Activated B cell treated with CpG ODN at 0.5 μM for 24 hours (primary cell): ENCODE data around the gene IRAK1. TPM values are rescaled to one million over a fixed set of nuclear protein-coding genes. Genes with fewer than 3 reads are reported as not detected.

Experiments
- ATAC-seq: fragments of 200-7000 bp; cut with Tn5 transposase; one replicate; pipeline ENCODE4 v1.10.0; 2021; ENCODE audit warnings: low read depth, mild to moderate bottlenecking, moderate library complexity
- CTCF ChIA-PET: fragments of 350-600 bp; sonication (Branson Sonifier 250); formaldehyde crosslinking; loops from one replicate; lab custom pipeline; 2021; ENCODE audit warnings: antibody characterized with exemption; lab: Charles Lee
- POLR2A ChIA-PET: fragments of 350-600 bp; sonication (Branson Sonifier 250); formaldehyde crosslinking; loops from one replicate; lab custom pipeline; 2021; ENCODE audit warnings: antibody characterized with exemption; lab: Charles Lee
- DNase-seq: peaks from one replicate; pipeline ENCODE4 v3.0.0; 2022
- H3K27ac Mint-ChIP-seq: one replicate; pipeline ENCODE4 v1.8.0; 2020; ENCODE audit warnings: mixed read lengths
- H3K27me3 Mint-ChIP-seq: one replicate; pipeline ENCODE4 v1.8.0; 2021; ENCODE audit warnings: mixed read lengths
- H3K36me3 Mint-ChIP-seq: one replicate; pipeline ENCODE4 v1.8.0; 2021; ENCODE audit warnings: low read depth, mixed read lengths
- H3K4me1 Mint-ChIP-seq: one replicate; pipeline ENCODE4 v1.8.0; 2021; ENCODE audit warnings: mixed read lengths
- H3K4me3 Mint-ChIP-seq: one replicate; pipeline ENCODE4 v1.8.0; 2020; ENCODE audit warnings: mild to moderate bottlenecking, mixed read lengths
- H3K9me3 Mint-ChIP-seq: one replicate; pipeline ENCODE4 v1.8.0; 2020; ENCODE audit warnings: mixed read lengths
- CTCF ChIP-seq: fragments of 200-600 bp; IDR thresholded peaks from one replicate; pipeline ENCODE4 v1.8.0; 2022; ENCODE audit warnings: antibody characterized with exemption, mild to moderate bottlenecking
- intact Hi-C: fragments of 100-400 bp; cut with micrococcal nuclease; formaldehyde crosslinking; loops from one replicate; pipeline ENCODE4 v1.15.1; 2024
- total RNA-seq: library from RNA; stranded (reverse); gene quantifications from 2 replicates; pipeline ENCODE4 v1.2.3, GENCODE V29; 2022

The IRAK1 gene
- total RNA-seq, 1 donor from 2014 or later, result 146 TPM

GRCh38 chrX:154013001-154013421 lies 6.7 kb downstream of the IRAK1 start:
- Mint-ChIP-seq H3K27ac (no peak overlapping the region), H3K4me3 (no peak overlapping the region), H3K36me3 (peaks cover 45% of the 10 kb centered on the region), H3K27me3 (no peaks in the 10 kb centered on the region), H3K4me1 (peaks cover 35% of the 10 kb centered on the region), H3K9me3 (no peaks in the 10 kb centered on the region)
- DNase-seq (no peak), ATAC-seq (no peak)
- intact Hi-C loops, result loop anchor here (1.0 to 2.0 kb wide), 2 partner anchors 38 to 522 kb away; no protein-coding TSS in a partner anchor
- CTCF ChIA-PET, result interaction anchor here (0.8 to 1.9 kb wide), 8 partner anchors 10 to 88 kb away, joined by 3 to 7 read pairs (median 5); partner anchors contain the start of gene HCFC1
- no peak for TF ChIP-seq CTCF
- POLR2A ChIA-PET, result interaction anchor here (1.2 to 3.4 kb wide), 7 partner anchors 10 to 385 kb away, joined by 3 to 17 read pairs (median 4); partner anchors contain the start of genes HCFC1 and RPL10

GRCh38 chrX:154012336-154012991 lies 7.2 kb downstream of the IRAK1 start:
- no peak overlapping the region for H3K27ac Mint-ChIP-seq
- H3K27me3 Mint-ChIP-seq, result no peaks in the 10 kb centered on the region
- ATAC-seq (no peak), DNase-seq (no peak)
- intact Hi-C loops, result loop anchor here (2.0 kb wide), 1 partner anchor 522 kb away; no protein-coding TSS in a partner anchor
- peaks cover 37% of the 10 kb centered on the region for H3K4me1 Mint-ChIP-seq
- ChIA-PET POLR2A (interaction anchor here (1.4 to 3.4 kb wide), 5 partner anchors 10 to 44 kb away, joined by 4 to 17 read pairs (median 6); partner anchors contain the start of gene HCFC1), CTCF (interaction anchor here (0.8 to 1.9 kb wide), 4 partner anchors 9 to 88 kb away, joined by 3 to 7 read pairs (median 4); no protein-coding TSS in a partner anchor)
- no peak for TF ChIP-seq CTCF
- H3K36me3 Mint-ChIP-seq, result peaks cover 43% of the 10 kb centered on the region
- H3K9me3 Mint-ChIP-seq, result no peaks in the 10 kb centered on the region
- H3K4me3 Mint-ChIP-seq, result no peak overlapping the region

- POLR2A ChIA-PET, result interaction anchor here (3.4 kb wide), 1 partner anchor 41 kb away, joined by 17 read pairs; the partner anchor contains the start of gene HCFC1
- intact Hi-C loops, result loop anchor here (2.0 kb wide), 1 partner anchor 523 kb away; no protein-coding TSS in a partner anchor
- CTCF ChIA-PET, result interaction anchor here (1.0 kb wide), 1 partner anchor 8 kb away, joined by 3 read pairs; no protein-coding TSS in a partner anchor
- ATAC-seq (no peak), DNase-seq (no peak)
- peaks cover 45% of the 10 kb centered on the region for H3K4me1 Mint-ChIP-seq
- peaks cover 42% of the 10 kb centered on the region for H3K36me3 Mint-ChIP-seq
- H3K4me3 Mint-ChIP-seq, result no peak overlapping the region
- no peaks in the 10 kb centered on the region for H3K9me3 Mint-ChIP-seq
- H3K27ac Mint-ChIP-seq, result no peak overlapping the region
- TF ChIP-seq CTCF, result no peak
- no peaks in the 10 kb centered on the region for H3K27me3 Mint-ChIP-seq
Observed at GRCh38 chrX:154011376-154012335, 8.0 kb downstream of the IRAK1 start.

GRCh38 chrX:154010330-154011087 lies 9.2 kb downstream of the IRAK1 start:
- H3K4me3 Mint-ChIP-seq, result no peak overlapping the region
- peaks cover 36% of the 10 kb centered on the region for H3K36me3 Mint-ChIP-seq
- no peak for TF ChIP-seq CTCF
- no peaks in the 10 kb centered on the region for H3K9me3 Mint-ChIP-seq
- ATAC-seq, result no peak
- H3K27ac Mint-ChIP-seq, result no peak overlapping the region
- intact Hi-C loops, result no loop called here
- no peaks in the 10 kb centered on the region for H3K27me3 Mint-ChIP-seq
- POLR2A ChIA-PET, result interaction anchor here (1.3 to 1.6 kb wide), 2 partner anchors 10 to 86 kb away, joined by 4 to 16 read pairs; no protein-coding TSS in a partner anchor
- H3K4me1 Mint-ChIP-seq, result peaks cover 48% of the 10 kb centered on the region
- no peak for DNase-seq
- CTCF ChIA-PET, result no interaction called here
